K562 (cell line): ENCODE data around the gene MVK. TPM values are rescaled to one million over a fixed set of nuclear protein-coding genes. Genes with fewer than 3 reads are reported as not detected.
A peak's percentile ranks its signal among the peaks of the same experiment; 100 is the strongest.

ENCODE experiments used
- ATAC-seq: fragments of 200-7000 bp; cut with Tn5 transposase; 3 replicates; pipeline ENCODE4 v1.9.1; 2020; ENCODE audit warnings: moderate library complexity
- BruUV-seq: library from RNA; stranded (reverse); fragments of 400-500 nt; replicated peaks from 2 replicates; lab custom pipeline; 2021; lab: Mats Ljungman, UMichigan
- CTCF ChIA-PET: fragments of 300-600 bp; formaldehyde crosslinking; extraction: SDS; loops from one replicate; lab custom pipeline; 2021; ENCODE audit warnings: low intra/inter-chr PET ratio; lab: Yijun Ruan, JAX
- POLR2A ChIA-PET: fragments of 300-600, 350-650 bp; sonication (Branson Sonifier 250); formaldehyde crosslinking; extraction: SDS; loops from one replicate; lab custom pipeline; 2021; ENCODE audit warnings: antibody characterized with exemption, inconsistent platforms; lab: Yijun Ruan, JAX
- DNase-seq, 4 experiments: peaks; one replicate each; pipeline versions ENCODE4 v3.0.0 to v3.0.0-alpha.2; 2011 to 2018; ENCODE audit warnings: low spot score in 3 of 4, mixed read lengths in 3 of 4; ENCODE audit errors: extremely low read depth in 1 of 4
- FAIRE-seq: peaks from 2 replicates; lab custom pipeline; 2011; peaks lifted over from hg19 to GRCh38; lab: Jason Lieb, UNC
- H2AFZ ChIP-seq: 2 replicates; pipeline ENCODE4 v1.6.0; 2011; ENCODE audit warnings: low read depth, low read length, control low read depth, inconsistent platforms
- H3K27ac ChIP-seq: fragments of 200-600 bp; 3 replicates; pipeline ENCODE4 v1.8.0; 2011; ENCODE audit warnings: low read depth, mild to moderate bottlenecking, control low read depth, inconsistent platforms, low read length, moderate library complexity, mixed read lengths; ENCODE audit errors: extremely low read depth
- H3K27me3 ChIP-seq, 2 experiments: fragments of 300-600 bp in 1 of 2; 2 replicates in 1 of 2; 3 replicates in 1 of 2; pipeline versions ENCODE4 v1.6.0 to v1.8.0; 2011; ENCODE audit warnings: inconsistent platforms in 2 of 2, low read length in 2 of 2, mild to moderate bottlenecking in 1 of 2, mixed read lengths in 1 of 2, moderate library complexity in 1 of 2; ENCODE audit not compliant: control insufficient read depth in 2 of 2, insufficient read depth in 2 of 2
- H3K36me3 ChIP-seq: fragments of 300-600 bp; 3 replicates; pipeline ENCODE4 v1.8.0; 2011; ENCODE audit warnings: mild to moderate bottlenecking, low read length, inconsistent platforms; ENCODE audit not compliant: control insufficient read depth, insufficient read depth
- H3K4me1 ChIP-seq, 2 experiments: fragments of 200-600 bp in 1 of 2; replicated peaks in 1 of 2; 2 replicates in 1 of 2; 3 replicates in 1 of 2; pipeline versions ENCODE4 v1.5.1 to v1.8.0; 2011; ENCODE audit warnings: inconsistent platforms in 2 of 2, low read length in 2 of 2, mild to moderate bottlenecking in 1 of 2, mixed read lengths in 1 of 2, moderate library complexity in 1 of 2; ENCODE audit not compliant: control insufficient read depth in 2 of 2, insufficient read depth in 2 of 2
- H3K4me2 ChIP-seq: 2 replicates; pipeline ENCODE4 v1.6.1; 2011; ENCODE audit warnings: low read length, control low read depth, inconsistent platforms, mixed read lengths; ENCODE audit not compliant: insufficient read depth
- H3K4me3 ChIP-seq: fragments of 200-600 bp; sonication (generic), shearing (Covaris generic); 2 replicates; pipeline ENCODE4 v1.5.1; 2016; ENCODE audit warnings: control low read depth, inconsistent platforms
- H3K79me2 ChIP-seq: fragments of 200-600 bp; 3 replicates; pipeline ENCODE4 v1.8.0; 2011; ENCODE audit warnings: low read length, inconsistent platforms; ENCODE audit not compliant: control insufficient read depth, insufficient read depth
- H3K9ac ChIP-seq, 2 experiments: 2 replicates each; pipeline versions ENCODE4 v1.6.0 to v1.6.1; 2011; ENCODE audit warnings: low read depth in 2 of 2, low read length in 2 of 2, control low read depth in 1 of 2, inconsistent platforms in 1 of 2, mild to moderate bottlenecking in 1 of 2, mixed read lengths in 1 of 2; ENCODE audit not compliant: insufficient read depth in 1 of 2
- H3K9me1 ChIP-seq: one replicate; pipeline ENCODE4 v1.6.0; 2011; ENCODE audit warnings: inconsistent platforms, mild to moderate bottlenecking, low read length, moderate library complexity; ENCODE audit not compliant: control insufficient read depth, insufficient read depth
- H3K9me3 ChIP-seq: replicated peaks from 2 replicates; pipeline ENCODE4 v1.5.1; 2011; ENCODE audit warnings: low read depth, low read length, inconsistent platforms; ENCODE audit not compliant: control insufficient read depth, insufficient read depth
- H4K20me1 ChIP-seq: replicated peaks from 2 replicates; pipeline ENCODE4 v1.6.1; 2011; ENCODE audit warnings: low read length, inconsistent platforms, mixed read lengths; ENCODE audit not compliant: control insufficient read depth, insufficient read depth
- E2F3 ChIP-seq: fragments of 250-450 bp; sonication (Bioruptor Pico); IDR thresholded peaks from 2 replicates; pipeline ENCODE4 v1.4.0; 2020; ENCODE audit warnings: mild to moderate bottlenecking
- POLR2G ChIP-seq: fragments of 200-400 bp; formaldehyde crosslinking; IDR thresholded peaks from 2 replicates; pipeline ENCODE4 v1.6.1; 2017; ENCODE audit warnings: low read depth, mild to moderate bottlenecking, antibody characterized with exemption, low read length, moderate library complexity
- TBL1XR1 ChIP-seq, 2 experiments: IDR thresholded peaks; 2 replicates each; pipeline ENCODE4 v1.6.1; 2012; ENCODE audit warnings: improper control_type of control experiment in 2 of 2, low read length in 2 of 2, mild to moderate bottlenecking in 1 of 2
- WGBS: fragments of 100-300 bp; shearing (Covaris generic); methylation state at CpG from one replicate; pipeline ENCODE4 v1.1.6; 2016; ENCODE audit warnings: low coverage, mixed read lengths; ENCODE audit not compliant: insufficient coverage; ENCODE audit errors: missing lambda C conversion rate; 5-methylcytosine and 5-hydroxymethylcytosine counted together
- in situ Hi-C: fragments of 300-500 bp; cut with MboI; formaldehyde crosslinking; loops from 4 replicates; pipeline ENCODE4 v1.15.0; 2018; ENCODE audit warnings: inconsistent platforms, mixed read lengths
- intact Hi-C: fragments of 100-400 bp; cut with micrococcal nuclease; formaldehyde crosslinking; loops from 2 replicates; pipeline ENCODE4 v1.14.2; 2022
- polyA plus RNA-seq, 8 experiments: library from polyadenylated mRNA; depleted of rRNA in 4 of 8; stranded (reverse) in 5 of 8; unstranded in 3 of 8; fragments of >200 nt; fragmentation: Nextera tagmentation in 2 of 8; fragmentation: Illumina TruSeq in 1 of 8; extraction: Ambion mirVana in 2 of 8; extraction: Trizol in 1 of 8; gene quantifications; 2 replicates each; pipeline versions ENCODE4 v1.2.1 to v1.2.3, GENCODE V29; 2011 to 2014; ENCODE audit warnings: inconsistent platforms in 1 of 8, missing spikeins in 1 of 8
- total RNA-seq, 7 experiments: library from RNA; depleted of rRNA in 6 of 7; stranded (reverse); fragments of >200 nt in 6 of 7; fragmentation: Illumina TruSeq in 2 of 7; extraction: Trizol in 2 of 7; gene quantifications; 2 replicates each; pipeline versions ENCODE4 v1.2.1 to v1.2.3, GENCODE V29; 2011 to 2021; ENCODE audit warnings: low replicate concordance in 1 of 7

Gene MVK
- total and polyA plus RNA-seq, 9 of the 15 experiments (the other 6 are each of a cell fraction or from before 2014, with no cell fraction given), result 0.41 to 33.6 (median 18.8) TPM

- no peak for TF ChIP-seq E2F3
Observed at GRCh38 chr12:109531411-109531810, 42.2 kb upstream of the MVK start (continued).

DNA sequence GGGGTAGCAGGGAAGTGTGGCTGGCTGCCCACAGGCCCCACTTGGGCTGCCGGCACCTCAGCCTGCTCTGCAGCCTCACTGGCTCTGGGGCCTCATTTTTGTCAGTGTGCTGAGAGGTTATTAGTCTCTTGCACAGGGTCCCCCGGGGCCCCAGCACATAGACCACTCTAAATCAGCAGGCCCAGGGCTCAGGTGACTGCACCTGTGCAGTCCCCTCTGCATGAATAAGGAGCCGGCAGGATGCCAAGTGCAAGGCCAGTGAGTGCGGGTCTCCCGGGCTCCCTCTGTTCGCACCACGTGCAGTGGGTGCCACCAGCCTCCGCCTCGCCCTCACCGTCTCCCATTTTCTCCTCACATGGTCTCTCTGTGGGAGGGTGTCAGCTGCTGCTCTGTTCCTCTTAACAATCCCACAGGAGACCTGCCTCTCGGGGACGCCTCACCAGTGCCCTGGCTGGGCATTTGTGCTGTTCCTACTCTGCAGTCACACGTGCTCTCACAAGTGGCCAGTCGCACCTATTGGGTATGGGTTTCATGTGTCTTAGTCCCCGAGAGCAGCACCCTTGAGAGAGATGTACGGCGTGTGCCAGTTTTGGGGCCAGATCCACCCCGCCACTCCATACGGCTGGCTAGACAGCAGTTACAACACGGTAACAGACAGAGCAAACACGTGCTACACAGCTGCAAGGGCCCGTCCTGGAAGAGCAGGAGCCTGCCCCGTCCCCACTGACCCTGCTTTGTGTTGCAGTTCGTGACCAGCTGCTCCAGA, 40.7 kb upstream of the MVK start:
- no TSS peak for BruUV-seq
- no peaks in the 10 kb centered on the region for H3K79me2 ChIP-seq
- ATAC-seq (no peak), FAIRE-seq (no peak), DNase-seq (no peak)
- H4K20me1 ChIP-seq, result peaks cover 6% of the 10 kb centered on the region; the same call in 1 of the 2 replicates
- 65% methylated on average over 24 of the region's 24 CpGs for WGBS
- TF ChIP-seq TBL1XR1 (IDR thresholded peaks at IDR 0.05; ENCODE audit: low read length in 2 of 2), result no peak
- 0 out of 2 replicates have a peak, but pooled peaks have one; percentile 2 for TF ChIP-seq POLR2G
- H3K4me1 ChIP-seq, result peaks cover 0 to 5% of the 10 kb centered on the region in 2 experiments; a peak in 1 of 5 replicates
- no peak overlapping the region for H3K4me3 ChIP-seq
- peaks cover 11% of the 10 kb centered on the region for H3K36me3 ChIP-seq
- H3K9me1 ChIP-seq, result no peaks in the 10 kb centered on the region
- ChIA-PET POLR2A (interaction anchor here (1.0 to 1.7 kb wide), 2 partner anchors 8 to 108 kb away, joined by 3 to 11 read pairs; no protein-coding TSS in a partner anchor), CTCF (no interaction called here)
- no peaks in the 10 kb centered on the region for H3K9me3 ChIP-seq
- H3K27ac ChIP-seq, result no peak overlapping the region
- 0 out of 4 replicates have a peak overlapping the region, but pooled peaks of 1 of the 2 experiments have one; percentile 9 for H3K9ac ChIP-seq
- no peak overlapping the region for H2AFZ ChIP-seq
- intact Hi-C loops (no loop called here), in situ Hi-C loops (no loop called here)
- H3K4me2 ChIP-seq, result no peak overlapping the region
- peaks cover 0 to 9% of the 10 kb centered on the region in 2 experiments; a peak in 2 of 5 replicates for H3K27me3 ChIP-seq
